K562 (cell line): ENCODE data around the gene NRCAM. TPM values are rescaled to one million over a fixed set of nuclear protein-coding genes. Genes with fewer than 3 reads are reported as not detected.
A peak's percentile ranks its signal among the peaks of the same experiment; 100 is the strongest.

ENCODE experiments used
- ARNT ChIP-seq, 2 experiments: fragments of 450-650 bp; IDR thresholded peaks; 2 replicates each; pipeline ENCODE4 v1.6.1; 2016; ENCODE audit warnings: mild to moderate bottlenecking in 1 of 2
- BCL6 ChIP-seq: fragments of 250-450 bp; sonication (Bioruptor Pico); IDR thresholded peaks from 2 replicates; pipeline ENCODE4 v1.4.0; 2020
- BMI1 ChIP-seq: fragments of 150-350 bp; IDR thresholded peaks from 2 replicates; pipeline ENCODE4 v1.6.1; 2014; ENCODE audit warnings: low read length
- DPF2 ChIP-seq: fragments of 450-650 bp; IDR thresholded peaks from 2 replicates; pipeline ENCODE4 v1.6.1; 2016
- ETV1 ChIP-seq: fragments of 450-650 bp; conservative IDR thresholded peaks from 2 replicates; pipeline ENCODE4 v1.6.1; 2016; ENCODE audit warnings: missing genetic modification characterization, control low read depth, low read depth, missing compliant biosample characterization
- HCFC1 ChIP-seq: IDR thresholded peaks from 2 replicates; pipeline ENCODE4 v1.6.1; 2012; ENCODE audit warnings: low read depth, low read length, improper control_type of control experiment
- HDAC1 ChIP-seq, 2 experiments: fragments of 450-650 bp; IDR thresholded peaks; 2 replicates each; pipeline ENCODE4 v1.6.1; 2016 to 2017; ENCODE audit warnings: inconsistent platforms in 1 of 2, mild to moderate bottlenecking in 1 of 2, moderate library complexity in 1 of 2
- HNRNPUL1 ChIP-seq: fragments of 200-400 bp; formaldehyde crosslinking; IDR thresholded peaks from 2 replicates; pipeline ENCODE4 v1.6.1; 2017; ENCODE audit warnings: low read length
- KAT2B ChIP-seq: IDR thresholded peaks from one replicate; pipeline ENCODE4 v1.6.1; 2012; ENCODE audit warnings: low read depth, mild to moderate bottlenecking, control low read depth, inconsistent platforms, low read length, moderate library complexity
- KDM4B ChIP-seq, 2 experiments: fragments of 450-650 bp in 1 of 2; sonication (generic) in 1 of 2; IDR thresholded peaks; 2 replicates each; pipeline ENCODE4 v1.6.1; 2016 to 2017; ENCODE audit warnings: borderline replicate concordance in 2 of 2, antibody characterized with exemption in 1 of 2, low read depth in 1 of 2, mild to moderate bottlenecking in 1 of 2
- MITF ChIP-seq: IDR thresholded peaks from 2 replicates; pipeline ENCODE4 v1.6.1; 2014; ENCODE audit warnings: antibody characterized with exemption
- MXI1 ChIP-seq: IDR thresholded peaks from 2 replicates; pipeline ENCODE4 v1.6.1; 2011; ENCODE audit warnings: low read depth, mild to moderate bottlenecking, improper control_type of control experiment, low read length
- NFIX ChIP-seq: fragments of 250-450 bp; sonication (Bioruptor Pico); IDR thresholded peaks from 2 replicates; pipeline ENCODE4 v1.4.0; 2020; ENCODE audit warnings: low read depth, mild to moderate bottlenecking, moderate library complexity
- NFXL1 ChIP-seq: fragments of 450-650 bp; formaldehyde crosslinking; IDR thresholded peaks from 2 replicates; pipeline ENCODE4 v1.4.0; 2021; ENCODE audit warnings: mild to moderate bottlenecking
- NR0B1 ChIP-seq: fragments of 450-650 bp; IDR thresholded peaks from one replicate; pipeline ENCODE4 v1.6.1; 2018; ENCODE audit warnings: mild to moderate bottlenecking, moderate library complexity; ENCODE audit not compliant: partially characterized antibody
- NRF1 ChIP-seq, 2 experiments: fragments of 450-650 bp; IDR thresholded peaks in 1 of 2; conservative IDR thresholded peaks in 1 of 2; 2 replicates each; pipeline ENCODE4 v1.6.1; 2014; ENCODE audit warnings: mild to moderate bottlenecking in 2 of 2
- POLR3G ChIP-seq: IDR thresholded peaks from 2 replicates; pipeline ENCODE4 v1.6.1; 2011; ENCODE audit not compliant: insufficient read length, insufficient replicate concordance; ENCODE audit errors: extremely low read depth
- SAFB ChIP-seq: fragments of 200-400 bp; formaldehyde crosslinking; IDR thresholded peaks from 2 replicates; pipeline ENCODE4 v1.6.1; 2017; ENCODE audit warnings: low read depth, low read length, borderline replicate concordance
- SMARCA5 ChIP-seq: fragments of 450-650 bp; IDR thresholded peaks from 2 replicates; pipeline ENCODE4 v1.6.1; 2016
- THRB ChIP-seq: fragments of 450-650 bp; formaldehyde crosslinking; conservative IDR thresholded peaks from 2 replicates; pipeline ENCODE4 v1.4.0; 2022; ENCODE audit warnings: mild to moderate bottlenecking, missing genetic modification characterization
- TRIM24 ChIP-seq, 2 experiments: fragments of 450-650 bp; IDR thresholded peaks; 2 replicates each; pipeline ENCODE4 v1.6.1; 2016
- ZBTB8A ChIP-seq: fragments of 450-650 bp; IDR thresholded peaks from 2 replicates; pipeline ENCODE4 v1.6.1; 2018; ENCODE audit warnings: mild to moderate bottlenecking, moderate library complexity; ENCODE audit not compliant: partially characterized antibody
- ZKSCAN1 ChIP-seq: fragments of 150-350 bp; IDR thresholded peaks from 2 replicates; pipeline ENCODE4 v1.6.1; 2016; ENCODE audit warnings: low read depth, low read length
- ZNF512 ChIP-seq: IDR thresholded peaks from 2 replicates; pipeline ENCODE4 v1.6.1; 2016; ENCODE audit warnings: missing genetic modification characterization, missing compliant biosample characterization
- ZNF778 ChIP-seq: fragments of 450-650 bp; formaldehyde crosslinking; IDR thresholded peaks from 2 replicates; pipeline ENCODE4 v1.4.0; 2020; ENCODE audit warnings: mild to moderate bottlenecking, moderate library complexity
- polyA plus RNA-seq, 8 experiments: library from polyadenylated mRNA; depleted of rRNA in 4 of 8; stranded (reverse) in 5 of 8; unstranded in 3 of 8; fragments of >200 nt; fragmentation: Nextera tagmentation in 2 of 8; fragmentation: Illumina TruSeq in 1 of 8; extraction: Ambion mirVana in 2 of 8; extraction: Trizol in 1 of 8; gene quantifications; 2 replicates each; pipeline versions ENCODE4 v1.2.1 to v1.2.3, GENCODE V29; 2011 to 2014; ENCODE audit warnings: inconsistent platforms in 1 of 8, missing spikeins in 1 of 8
- total RNA-seq, 7 experiments: library from RNA; depleted of rRNA in 6 of 7; stranded (reverse); fragments of >200 nt in 6 of 7; fragmentation: Illumina TruSeq in 2 of 7; extraction: Trizol in 2 of 7; gene quantifications; 2 replicates each; pipeline versions ENCODE4 v1.2.1 to v1.2.3, GENCODE V29; 2011 to 2021; ENCODE audit warnings: low replicate concordance in 1 of 7

NRCAM gene
- total and polyA plus RNA-seq, 9 of the 15 experiments (the other 6 are each of a cell fraction or from before 2014, with no cell fraction given) = 0.03 to 0.54 (median 0.12) TPM; not detected in 1

GRCh38 chr7:108103558-108104298, 352.5 kb downstream of the NRCAM start (continued):
- TF ChIP-seq TRIM24 (IDR thresholded peaks at IDR 0.05) (peak in 1 of 2 experiments; percentile 61; a peak in 2 of 4 replicates), NR0B1 (no peak), MXI1 (no peak), ZBTB8A (no peak), HDAC1 (IDR thresholded peaks at IDR 0.05) (no peak; a peak in 1 of 4 replicates), THRB (CRISPR knock-in tag) (no peak), ZKSCAN1 (peak; percentile 63; the same call in 1 of the 2 replicates), ETV1 (no peak; the same call in 1 of the 2 replicates), HNRNPUL1 (no peak), KDM4B (IDR thresholded peaks at IDR 0.05; ENCODE audit: borderline replicate concordance in 2 of 2, low read depth in 1 of 2) (no peak), DPF2 (peak; percentile 85), NFXL1 (no peak), HCFC1 (no peak), NRF1 (conservative IDR thresholded peaks at IDR 0.05 in 1 of 2, IDR thresholded peaks at IDR 0.05 in 1 of 2) (no peak; a peak in 1 of 4 replicates), NFIX (CRISPR knock-in tag) (no peak), BMI1 (no peak), POLR3G (no peak), ZNF512 (tag) (no peak), SMARCA5 (no peak), MITF (no peak), ZNF778 (CRISPR knock-in tag) (no peak), KAT2B (no peak), ARNT (IDR thresholded peaks at IDR 0.05) (peak in 1 of 2 experiments; percentile 69; a peak in 1 of 4 replicates), BCL6 (CRISPR knock-in tag) (no peak), SAFB (no peak)
